MCF 10A (cell line): ENCODE data around the gene ARHGAP12. TPM values are rescaled to one million over a fixed set of nuclear protein-coding genes. Genes with fewer than 3 reads are reported as not detected.
A peak's percentile ranks its signal among the peaks of the same experiment; 100 is the strongest.

Experiments used
- BruUV-seq: library from RNA; stranded (reverse); fragments of 400-500 nt; replicated peaks from 2 replicates; lab custom pipeline; 2021; lab: Mats Ljungman, UMichigan
- CTCF ChIA-PET: fragments of 300-600 bp; sonication (Branson Sonifier 250); formaldehyde crosslinking; extraction: SDS; loops from one replicate; lab custom pipeline; 2021; ENCODE audit warnings: antibody characterized with exemption, inconsistent platforms; lab: Yijun Ruan, JAX
- POLR2A ChIA-PET: fragments of 300-600, 350-650 bp; sonication (Branson Sonifier 250); formaldehyde crosslinking; extraction: SDS; loops from one replicate; lab custom pipeline; 2020; ENCODE audit warnings: antibody characterized with exemption, inconsistent platforms; lab: Yijun Ruan, JAX
- DNase-seq: peaks from one replicate; pipeline ENCODE4 v3.0.0-alpha.2; 2018; ENCODE audit not compliant: unreplicated experiment
- H3K27ac Mint-ChIP-seq: one replicate; pipeline ENCODE4 v1.8.0; 2022; ENCODE audit warnings: mild to moderate bottlenecking, low read depth, mixed read lengths; ENCODE audit not compliant: unreplicated experiment
- H3K27me3 Mint-ChIP-seq: one replicate; pipeline ENCODE4 v1.8.0; 2022; ENCODE audit warnings: mixed read lengths; ENCODE audit not compliant: insufficient read depth, unreplicated experiment
- H3K36me3 Mint-ChIP-seq: one replicate; pipeline ENCODE4 v1.8.0; 2022; ENCODE audit warnings: mild to moderate bottlenecking, moderate library complexity, mixed read lengths; ENCODE audit not compliant: insufficient read depth, unreplicated experiment
- H3K4me1 Mint-ChIP-seq: one replicate; pipeline ENCODE4 v1.8.0; 2022; ENCODE audit warnings: mixed read lengths; ENCODE audit not compliant: insufficient read depth, unreplicated experiment
- H3K4me3 Mint-ChIP-seq: one replicate; pipeline ENCODE4 v1.8.0; 2022; ENCODE audit warnings: mild to moderate bottlenecking, moderate library complexity, mixed read lengths; ENCODE audit not compliant: unreplicated experiment
- H3K9me3 Mint-ChIP-seq: one replicate; pipeline ENCODE4 v1.8.0; 2022; ENCODE audit warnings: mixed read lengths; ENCODE audit not compliant: unreplicated experiment
- CTCF ChIP-seq: fragments of 200-600 bp; IDR thresholded peaks from one replicate; pipeline ENCODE4 v1.8.0; 2022; ENCODE audit warnings: antibody characterized with exemption, mild to moderate bottlenecking; ENCODE audit not compliant: unreplicated experiment
- intact Hi-C: fragments of 100-400 bp; cut with micrococcal nuclease; formaldehyde crosslinking; loops from 2 replicates; pipeline ENCODE4 v1.14.1; 2022
- total RNA-seq: library from RNA; stranded (reverse); gene quantifications from 2 replicates; pipeline ENCODE4 v1.2.3, GENCODE V29; 2022

Gene ARHGAP12
- total RNA-seq, 1 experiment from 2014 or later, result 26.0 TPM

GRCh38 chr10:31765541-31765940 lies 163.1 kb downstream of the ARHGAP12 start:
- no peak overlapping the region for H3K27ac Mint-ChIP-seq
- no peak for TF ChIP-seq CTCF
- ChIA-PET POLR2A (interaction anchor here (1.0 kb wide), 1 partner anchor 13 kb away, joined by 3 read pairs; no protein-coding TSS in a partner anchor), CTCF (no interaction called here)
- no peak overlapping the region for H3K4me3 Mint-ChIP-seq
- peaks cover 11% of the 10 kb centered on the region for H3K4me1 Mint-ChIP-seq
- H3K27me3 Mint-ChIP-seq, result no peaks in the 10 kb centered on the region
- H3K9me3 Mint-ChIP-seq, result no peaks in the 10 kb centered on the region
- intact Hi-C loops, result no loop called here
- BruUV-seq, result no TSS peak
- no peak for DNase-seq
- no peaks in the 10 kb centered on the region for H3K36me3 Mint-ChIP-seq

- H3K27me3 Mint-ChIP-seq, result no peaks in the 10 kb centered on the region
- no peaks in the 10 kb centered on the region for H3K9me3 Mint-ChIP-seq
- ChIA-PET CTCF (no interaction called here), POLR2A (no interaction called here)
- BruUV-seq, result no TSS peak
- H3K27ac Mint-ChIP-seq, result no peak overlapping the region
- H3K36me3 Mint-ChIP-seq, result no peaks in the 10 kb centered on the region
- H3K4me1 Mint-ChIP-seq, result no peaks in the 10 kb centered on the region
- no peak overlapping the region for H3K4me3 Mint-ChIP-seq
- TF ChIP-seq CTCF, result no peak
- intact Hi-C loops, result no loop called here
- DNase-seq, result no peak
These were observed 166.3 kb downstream of the ARHGAP12 start for GRCh38 chr10:31762316-31762715.

- H3K9me3 Mint-ChIP-seq, result no peaks in the 10 kb centered on the region
- intact Hi-C loops, result no loop called here
- H3K27me3 Mint-ChIP-seq, result no peaks in the 10 kb centered on the region
- CTCF ChIA-PET, result interaction anchor here (0.7 kb wide), 1 partner anchor 99 kb away, joined by 3 read pairs; no protein-coding TSS in a partner anchor
- H3K36me3 Mint-ChIP-seq, result no peaks in the 10 kb centered on the region
- H3K27ac Mint-ChIP-seq, result no peak overlapping the region
- H3K4me3 Mint-ChIP-seq, result no peak overlapping the region
- peaks cover 6% of the 10 kb centered on the region for H3K4me1 Mint-ChIP-seq
- no peak for DNase-seq
- POLR2A ChIA-PET, result interaction anchor here (0.7 kb wide), 1 partner anchor 168 kb away, joined by 3 read pairs; no protein-coding TSS in a partner anchor
- no TSS peak for BruUV-seq
- no peak for TF ChIP-seq CTCF
These were observed 167.5 kb downstream of the ARHGAP12 start for GRCh38 chr10:31761156-31761555.

GRCh38 chr10:31760674-31761081 lies 168.0 kb downstream of the ARHGAP12 start:
- TF ChIP-seq CTCF, result no peak
- Mint-ChIP-seq H3K27me3 (no peaks in the 10 kb centered on the region), H3K9me3 (no peaks in the 10 kb centered on the region), H3K4me3 (peak overlapping the region; percentile 77), H3K27ac (peak overlapping the region; percentile 81), H3K4me1 (peaks cover 11% of the 10 kb centered on the region), H3K36me3 (no peaks in the 10 kb centered on the region)
- no peak for DNase-seq
- CTCF ChIA-PET, result interaction anchor here (0.6 kb wide), 1 partner anchor 1169 kb away, joined by 3 read pairs; no protein-coding TSS in a partner anchor
- intact Hi-C loops, result no loop called here
- BruUV-seq, result no TSS peak
- POLR2A ChIA-PET, result no interaction called here
